ENCODE data around the gene OR10H3. TPM values are rescaled to one million over a fixed set of nuclear protein-coding genes. Genes with fewer than 3 reads are reported as not detected.

The OR10H3 gene
- total and polyA plus RNA-seq, 2 of the 13 experiments (the other 11 are each of a cell fraction or from before 2014, with no cell fraction given) = not detected

GRCh38 chr19:15759962-15760565, 22.3 kb downstream of the OR10H3 start (continued):
- no peak for TF ChIP-seq AHDC1 (CRISPR knock-in tag; IDR thresholded peaks at IDR 0.05; ENCODE audit: borderline replicate concordance)
- TF ChIP-seq JUN (CRISPR knock-in tag; IDR thresholded peaks at IDR 0.05) = no peak
- peak; percentile 88 for TF ChIP-seq MIER2 (CRISPR knock-in tag; IDR thresholded peaks at IDR 0.05)
- no peak for TF ChIP-seq ETS1 (CRISPR knock-in tag; IDR thresholded peaks at IDR 0.05)
- no peak for TF ChIP-seq ATRX (CRISPR knock-in tag; IDR thresholded peaks at IDR 0.05; ENCODE audit: borderline replicate concordance)
- TF ChIP-seq SMAD1 (CRISPR knock-in tag; IDR thresholded peaks at IDR 0.05; ENCODE audit: borderline replicate concordance, low read depth) = no peak
- no peak for TF ChIP-seq CEBPG (CRISPR knock-in tag; IDR thresholded peaks at IDR 0.05)
- TF ChIP-seq ZNF883 (CRISPR knock-in tag; IDR thresholded peaks at IDR 0.05; ENCODE audit: not compliant biosample characterization) = no peak
- no peak for TF ChIP-seq SPEN (CRISPR knock-in tag; IDR thresholded peaks at IDR 0.05; ENCODE audit: low read depth)
- TF ChIP-seq HIVEP1 (CRISPR knock-in tag; IDR thresholded peaks at IDR 0.05) = no peak
- TF ChIP-seq REST (IDR thresholded peaks at IDR 0.05; ENCODE audit: borderline replicate concordance in 1 of 2, low read depth in 1 of 2, low read length in 2 of 2) = peak in 1 of 2 experiments; percentile 45; a peak in 1 of 4 replicates
- peak; percentile 79 for TF ChIP-seq CTCF (CRISPR knock-in tag; IDR thresholded peaks at IDR 0.05)
- no peak for TF ChIP-seq ZNF143 (CRISPR knock-in tag; IDR thresholded peaks at IDR 0.05)
- TF ChIP-seq ZNF850 (CRISPR knock-in tag; conservative IDR thresholded peaks at IDR 0.05) = no peak
- TF ChIP-seq NONO (IDR thresholded peaks at IDR 0.05) = no peak
- TF ChIP-seq NONO (CRISPR knock-in tag; conservative IDR thresholded peaks at IDR 0.05) = no peak
- TF ChIP-seq ZNF563 (CRISPR knock-in tag; IDR thresholded peaks at IDR 0.05) = no peak
- TF ChIP-seq NCOR1 (IDR thresholded peaks at IDR 0.05; ENCODE audit: borderline replicate concordance, low read length) = no peak
